Endothelial cell of umbilical vein (primary cell): ENCODE results near the gene GRIA3. TPM values are rescaled to one million over a fixed set of nuclear protein-coding genes. Genes with fewer than 3 reads are reported as not detected.
A peak's percentile ranks its signal among the peaks of the same experiment; 100 is the strongest.

Experiments used
- BruUV-seq: library from RNA; stranded (reverse); fragments of 400-500 nt; replicated peaks from 2 replicates; lab custom pipeline; 2021; lab: Mats Ljungman, UMichigan
- CTCF ChIA-PET: fragments of 300-600, 350-600 bp; sonication (Branson Sonifier 250); formaldehyde crosslinking; loops from one replicate; lab custom pipeline; 2021; ENCODE audit warnings: antibody characterized with exemption, inconsistent platforms; lab: Charles Lee
- POLR2A ChIA-PET: fragments of 300-600, 350-600 bp; sonication (Branson Sonifier 250); formaldehyde crosslinking; loops from one replicate; lab custom pipeline; 2021; ENCODE audit warnings: antibody characterized with exemption, inconsistent platforms; lab: Charles Lee
- DNase-seq: peaks from one replicate; pipeline ENCODE4 v3.0.0-alpha.2; 2011; ENCODE audit warnings: low read depth, low spot score
- FAIRE-seq: peaks from 2 replicates; lab custom pipeline; 2011; peaks lifted over from hg19 to GRCh38; lab: Jason Lieb, UNC
- H2AFZ ChIP-seq: 2 replicates; pipeline ENCODE4 v1.6.0; 2012; ENCODE audit warnings: low read depth, low read length, control low read depth, inconsistent platforms
- H3K27ac ChIP-seq: 2 replicates; pipeline ENCODE4 v1.5.1; 2011; ENCODE audit warnings: low read depth, mild to moderate bottlenecking, control low read depth, low read length, moderate library complexity; ENCODE audit not compliant: insufficient read depth
- H3K27me3 ChIP-seq, 2 experiments: 2 replicates each; pipeline versions ENCODE4 v1.6.0 to v1.6.1; 2011; ENCODE audit warnings: low read length in 2 of 2, mixed read lengths in 1 of 2; ENCODE audit not compliant: control insufficient read depth in 2 of 2, insufficient read depth in 2 of 2
- H3K36me3 ChIP-seq, 2 experiments: 2 replicates in 1 of 2; 3 replicates in 1 of 2; pipeline ENCODE4 v1.5.1; 2011; ENCODE audit warnings: low read length in 2 of 2, mild to moderate bottlenecking in 1 of 2, moderate library complexity in 1 of 2; ENCODE audit not compliant: control insufficient read depth in 2 of 2, insufficient read depth in 2 of 2; ENCODE audit errors: extremely low read depth in 1 of 2
- H3K4me1 ChIP-seq: 3 replicates; pipeline ENCODE4 v1.5.1; 2011; ENCODE audit warnings: mild to moderate bottlenecking, low read length; ENCODE audit not compliant: control insufficient read depth, insufficient read depth; ENCODE audit errors: extremely low read depth
- H3K4me2 ChIP-seq: 2 replicates; pipeline ENCODE4 v1.6.1; 2011; ENCODE audit warnings: low read length, control low read depth, mixed read lengths; ENCODE audit not compliant: insufficient read depth
- H3K4me3 ChIP-seq, 3 experiments: fragments of 200-600 bp in 1 of 3; sonication (generic), shearing (Covaris generic) in 1 of 3; replicated peaks in 1 of 3; 2 replicates each; pipeline ENCODE4 v1.5.1; 2011 to 2016; ENCODE audit warnings: control low read depth in 3 of 3, low read length in 3 of 3, mild to moderate bottlenecking in 2 of 3, inconsistent platforms in 1 of 3, low read depth in 1 of 3, moderate library complexity in 1 of 3; ENCODE audit not compliant: insufficient read depth in 1 of 3
- H3K79me2 ChIP-seq: 2 replicates; pipeline ENCODE4 v1.6.0; 2012; ENCODE audit warnings: low read length, inconsistent platforms; ENCODE audit not compliant: control insufficient read depth, insufficient read depth
- H3K9ac ChIP-seq: replicated peaks from 2 replicates; pipeline ENCODE3; 2011; ENCODE audit warnings: low read length, control low read depth; ENCODE audit not compliant: insufficient read depth; ENCODE audit errors: extremely low read depth
- H3K9me1 ChIP-seq: replicated peaks from 3 replicates; pipeline ENCODE4 v1.6.0; 2011; ENCODE audit warnings: mild to moderate bottlenecking, low read length; ENCODE audit not compliant: control insufficient read depth, insufficient read depth; ENCODE audit errors: extremely low read depth
- H3K9me3 ChIP-seq: replicated peaks from 2 replicates; pipeline ENCODE4 v1.5.1; 2012; ENCODE audit warnings: low read length, inconsistent platforms; ENCODE audit not compliant: control insufficient read depth, insufficient read depth
- H4K20me1 ChIP-seq: replicated peaks from 2 replicates; pipeline ENCODE3; 2011; ENCODE audit warnings: mild to moderate bottlenecking, low read length; ENCODE audit not compliant: control insufficient read depth, insufficient read depth; ENCODE audit errors: extremely low read depth
- CTCF ChIP-seq, 2 donors: IDR thresholded peaks; 1 replicate in 1 of 2; 2 replicates in 1 of 2; pipeline ENCODE4 v1.5.1; 2011; ENCODE audit warnings: low read length in 2 of 2, mild to moderate bottlenecking in 2 of 2, moderate library complexity in 2 of 2, control low read depth in 1 of 2, inconsistent platforms in 1 of 2, low read depth in 1 of 2; ENCODE audit not compliant: insufficient read depth in 1 of 2; ENCODE audit errors: extremely low read depth in 1 of 2
- EZH2 ChIP-seq: IDR thresholded peaks from 2 replicates; pipeline ENCODE4 v1.6.1; 2012; ENCODE audit warnings: borderline replicate concordance, low read depth, mild to moderate bottlenecking, moderate library complexity, low read length, inconsistent platforms; ENCODE audit not compliant: severe bottlenecking
- FOS ChIP-seq: IDR thresholded peaks from 2 replicates; pipeline ENCODE4 v1.6.1; 2011; ENCODE audit warnings: mild to moderate bottlenecking, low read length, moderate library complexity, borderline replicate concordance; ENCODE audit not compliant: insufficient read depth
- GATA2 ChIP-seq: IDR thresholded peaks from 2 replicates; pipeline ENCODE4 v1.7.0; 2011; ENCODE audit warnings: low read depth, mild to moderate bottlenecking, moderate library complexity, mixed read lengths, low read length; ENCODE audit not compliant: insufficient read length, insufficient read depth
- JUN ChIP-seq: IDR thresholded peaks from 2 replicates; pipeline ENCODE4 v1.6.1; 2011; ENCODE audit warnings: borderline replicate concordance, low read depth; ENCODE audit not compliant: insufficient read length, insufficient read depth
- MYC ChIP-seq: IDR thresholded peaks from one replicate; pipeline ENCODE4 v1.6.1; 2011; ENCODE audit warnings: mild to moderate bottlenecking, low read depth, low read length
- POLR2A ChIP-seq: IDR thresholded peaks from 2 replicates; pipeline ENCODE4 v1.6.1; 2012; ENCODE audit warnings: low read depth, mild to moderate bottlenecking, control low read depth, low read length
- POLR2AphosphoS5 ChIP-seq: IDR thresholded peaks from 2 replicates; pipeline ENCODE4 v1.6.1; 2012; ENCODE audit warnings: low read depth, mild to moderate bottlenecking, control low read depth, low read length, moderate library complexity; ENCODE audit not compliant: insufficient read depth
- dilution Hi-C: fragments of 300-500 bp; cut with MboI; formaldehyde crosslinking; loops from one replicate; pipeline ENCODE4 v1.15.0; 2019; ENCODE audit warnings: low sequenced_read_pairs; ENCODE audit not compliant: extremely low pct_ligation_motif_present
- intact Hi-C: fragments of 100-400 bp; cut with micrococcal nuclease; formaldehyde crosslinking; loops from one replicate; pipeline ENCODE4 v1.10.0; 2022
- polyA plus RNA-seq, 4 experiments: library from polyadenylated mRNA; depleted of rRNA in 3 of 4; stranded (reverse) in 3 of 4; unstranded in 1 of 4; fragments of >200 nt; gene quantifications; 2 replicates each; pipeline versions ENCODE4 v1.2.1 to v1.2.3, GENCODE V29; 2011 to 2012; ENCODE audit warnings: missing spikeins in 1 of 4
- total RNA-seq: library from RNA; stranded (reverse); gene quantifications from 2 replicates; pipeline ENCODE4 v1.2.3, GENCODE V29; 2021
- TF ChIP-seq, protein P1 (sequence below): IDR thresholded peaks from 2 replicates; pipeline ENCODE4 v1.6.1; 2011; ENCODE audit not compliant: insufficient read depth, insufficient read length

GRIA3 gene
- total and polyA plus RNA-seq, 2 donors (not counting 3 experiments of a cell fraction or from before 2014, with no cell fraction given) = not detected

GRCh38 chrX:123169247-123169901 is 14.7 kb upstream of the GRIA3 start:
- dilution Hi-C loops = no loop called here
- Histone ChIP-seq H2AFZ (no peak overlapping the region), H3K4me3 (no peak overlapping the region), H3K27me3 (no peaks in the 10 kb centered on the region), H3K36me3 (no peaks in the 10 kb centered on the region), H3K9me3 (no peaks in the 10 kb centered on the region), H3K4me2 (no peak overlapping the region), H3K27ac (no peak overlapping the region), H3K79me2 (no peaks in the 10 kb centered on the region), H3K9me1 (no peaks in the 10 kb centered on the region), H3K4me1 (no peaks in the 10 kb centered on the region), H4K20me1 (no peaks in the 10 kb centered on the region), H3K9ac (no peak overlapping the region)
- BruUV-seq = no TSS peak
- CTCF ChIA-PET = no interaction called here
- TF ChIP-seq POLR2A (no peak), CTCF (IDR thresholded peaks at IDR 0.05; ENCODE audit: extremely low read depth in 1 of 2, insufficient read depth in 1 of 2, low read depth in 1 of 2, low read length in 2 of 2) (no peak), FOS (no peak), POLR2AphosphoS5 (no peak), JUN (no peak), EZH2 (no peak), GATA2 (no peak), MYC (no peak)
- TF ChIP-seq, protein P1, sequence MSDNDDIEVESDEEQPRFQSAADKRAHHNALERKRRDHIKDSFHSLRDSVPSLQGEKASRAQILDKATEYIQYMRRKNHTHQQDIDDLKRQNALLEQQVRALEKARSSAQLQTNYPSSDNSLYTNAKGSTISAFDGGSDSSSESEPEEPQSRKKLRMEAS = no peak
- FAIRE-seq (no peak), DNase-seq (peak; percentile 1)
- POLR2A ChIA-PET = no interaction called here
- intact Hi-C loops = no loop called here
